IPS DF 6.9 (cell line): Measurements from ENCODE around the gene ADRM1.
A peak's percentile ranks its signal among the peaks of the same experiment; 100 is the strongest.

Experiments used
- DNase-seq: peaks from one replicate; pipeline ENCODE4 v3.0.0-alpha.2; 2013; ENCODE audit warnings: low read depth, low spot score
- H3K27ac ChIP-seq: one replicate; pipeline ENCODE4 v1.5.1; 2013; ENCODE audit warnings: low read length, control low read depth
- H3K27me3 ChIP-seq: 2 replicates; pipeline ENCODE4 v1.6.1; 2013; ENCODE audit warnings: mild to moderate bottlenecking, low read length; ENCODE audit not compliant: control insufficient read depth, insufficient read depth
- H3K36me3 ChIP-seq: 2 replicates; pipeline ENCODE4 v1.6.1; 2013; ENCODE audit warnings: low read length; ENCODE audit not compliant: control insufficient read depth, insufficient read depth
- H3K4me1 ChIP-seq: 2 replicates; pipeline ENCODE4 v1.6.1; 2013; ENCODE audit warnings: low read length; ENCODE audit not compliant: control insufficient read depth, insufficient read depth
- H3K4me3 ChIP-seq: 2 replicates; pipeline ENCODE4 v1.5.1; 2013; ENCODE audit warnings: mild to moderate bottlenecking, low read length
- H3K9me3 ChIP-seq: 2 replicates; pipeline ENCODE4 v1.6.1; 2013; ENCODE audit warnings: low read length, inconsistent platforms; ENCODE audit not compliant: control insufficient read depth, insufficient read depth
- WGBS: extraction: QIAGEN DNeasy Blood & Tissue Kit; methylation state at CpG from one replicate; pipeline ENCODE4 v1.1.7; 2013; ENCODE audit warnings: mixed read lengths, missing lambda C conversion rate; ENCODE audit not compliant: insufficient read length, insufficient coverage; 5-methylcytosine and 5-hydroxymethylcytosine counted together

ADRM1 gene

DNA sequence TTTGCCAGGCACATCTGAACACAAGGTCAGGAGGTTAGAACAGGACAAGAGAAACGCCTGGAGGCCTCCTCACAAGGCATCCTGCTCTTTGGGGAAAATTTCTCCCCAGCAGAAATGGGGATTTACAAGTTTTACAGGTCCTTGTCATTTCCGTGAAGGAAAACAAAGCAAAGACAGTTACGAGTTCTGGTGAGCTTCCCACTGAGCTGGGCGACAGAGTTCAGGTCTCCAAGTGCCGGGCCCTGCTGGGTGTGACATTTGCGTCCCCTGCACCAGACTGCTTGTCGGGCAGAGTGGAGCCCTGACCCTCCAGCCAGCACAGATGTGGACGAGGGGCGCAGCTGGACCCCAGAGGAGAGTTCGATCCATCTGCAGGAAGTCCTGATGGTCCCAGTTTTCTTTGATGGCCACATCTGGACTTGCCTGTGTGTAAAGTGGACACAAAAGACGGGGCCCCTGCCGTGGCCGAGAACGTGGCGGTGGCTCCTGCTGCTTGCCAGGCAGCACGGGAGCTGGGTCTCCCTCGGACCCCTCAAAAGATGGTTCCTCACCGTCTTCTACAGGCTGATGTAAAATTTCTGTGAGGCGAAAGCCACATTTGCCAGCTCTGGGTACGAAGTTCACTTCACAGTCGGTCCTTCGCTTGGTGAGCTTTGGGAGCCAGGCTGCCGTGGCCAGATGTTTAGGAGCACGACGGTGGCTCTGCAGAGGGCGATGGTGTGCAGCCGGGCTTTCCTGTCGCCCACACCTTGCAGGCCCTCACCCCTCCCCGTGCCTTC lies 5.2 kb upstream of the ADRM1 start:
- WGBS: no CpG with 5 or more reads among the region's 29 CpGs
- H3K9me3 ChIP-seq: no peaks in the 10 kb centered on the region
- H3K4me1 ChIP-seq: no peaks in the 10 kb centered on the region
- no peak overlapping the region for H3K4me3 ChIP-seq
- H3K27ac ChIP-seq: no peak overlapping the region
- H3K36me3 ChIP-seq: 0 out of 2 replicates have a peak, but pooled peaks cover 9% of the 10 kb centered on the region
- no peaks in the 10 kb centered on the region for H3K27me3 ChIP-seq
- DNase-seq: no peak

DNA sequence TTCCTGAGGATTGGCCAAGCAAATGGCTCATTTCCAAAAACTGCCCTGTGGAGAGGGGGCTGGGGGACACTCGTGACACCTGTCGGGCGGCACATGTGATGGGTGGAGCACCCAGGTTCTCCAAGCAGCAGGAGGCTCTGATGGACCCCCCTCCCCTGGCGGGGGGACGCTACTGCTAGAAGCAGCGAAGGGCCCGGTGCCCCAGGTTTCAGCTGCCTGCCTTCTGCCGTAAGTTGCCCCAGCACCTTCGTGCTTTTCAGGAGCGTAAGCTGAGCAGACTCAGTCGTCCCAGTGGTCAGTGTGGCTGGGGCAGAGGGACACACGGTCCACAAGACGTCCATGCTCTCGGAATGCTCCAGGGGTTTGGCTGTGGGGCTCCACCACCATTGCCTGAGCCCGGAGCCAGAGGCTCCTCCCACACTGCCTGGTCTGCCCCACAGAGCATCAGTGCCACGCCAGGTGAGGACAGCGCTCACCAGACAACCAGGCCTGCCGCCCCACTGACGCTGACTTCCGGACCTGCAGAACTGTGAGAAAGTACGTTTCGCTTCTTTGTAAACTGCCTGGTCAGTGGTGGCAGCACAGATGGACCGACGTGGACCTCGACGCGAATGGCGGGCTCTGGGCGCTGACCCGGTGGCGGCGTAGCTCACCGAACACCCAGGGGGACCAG lies 4.1 kb upstream of the ADRM1 start:
- Histone ChIP-seq H3K27me3 (no peaks in the 10 kb centered on the region), H3K27ac (no peak overlapping the region), H3K36me3 (0 out of 2 replicates have a peak, but pooled peaks cover 9% of the 10 kb centered on the region), H3K9me3 (no peaks in the 10 kb centered on the region), H3K4me1 (no peaks in the 10 kb centered on the region), H3K4me3 (no peak overlapping the region)
- DNase-seq: no peak
- no CpG with 5 or more reads among the region's 33 CpGs for WGBS

DNA sequence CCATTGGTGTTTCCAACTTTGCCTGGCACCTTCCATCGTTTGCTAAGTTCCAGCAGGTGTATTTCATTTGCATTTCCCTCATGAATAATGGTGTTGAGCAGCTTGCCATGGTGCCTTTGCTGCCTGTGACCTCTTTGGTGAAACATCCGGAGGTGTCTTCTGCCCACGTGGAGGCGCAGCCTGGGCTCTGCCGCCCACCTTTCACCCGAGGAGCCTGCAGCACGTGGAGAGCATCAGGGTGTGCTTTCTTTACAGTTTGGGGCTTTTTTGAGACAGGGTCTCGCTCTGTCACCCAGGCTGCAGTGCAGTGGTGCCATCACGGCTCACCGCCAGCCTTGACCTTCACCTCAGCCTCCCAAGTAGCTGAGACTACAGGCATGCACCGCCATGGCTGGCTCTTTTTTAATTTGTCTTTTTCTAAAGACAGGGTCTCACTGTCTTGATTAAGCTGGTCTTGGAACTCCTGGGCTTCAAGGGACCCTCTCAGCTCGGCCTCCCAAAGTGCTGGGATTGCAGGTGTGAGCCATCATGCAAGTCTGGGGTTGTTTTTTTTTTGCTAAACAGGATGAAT lies 3.0 kb upstream of the ADRM1 start:
- DNase-seq: no peak
- H3K36me3 ChIP-seq: peaks cover 14% of the 10 kb centered on the region; the same call in 1 of the 2 replicates
- H3K27ac ChIP-seq: no peak overlapping the region
- peaks cover 3% of the 10 kb centered on the region; the same call in 1 of the 2 replicates for H3K4me1 ChIP-seq
- H3K9me3 ChIP-seq: no peaks in the 10 kb centered on the region
- H3K27me3 ChIP-seq: no peaks in the 10 kb centered on the region
- WGBS: no CpG with 5 or more reads among the region's 12 CpGs
- H3K4me3 ChIP-seq: no peak overlapping the region

DNA sequence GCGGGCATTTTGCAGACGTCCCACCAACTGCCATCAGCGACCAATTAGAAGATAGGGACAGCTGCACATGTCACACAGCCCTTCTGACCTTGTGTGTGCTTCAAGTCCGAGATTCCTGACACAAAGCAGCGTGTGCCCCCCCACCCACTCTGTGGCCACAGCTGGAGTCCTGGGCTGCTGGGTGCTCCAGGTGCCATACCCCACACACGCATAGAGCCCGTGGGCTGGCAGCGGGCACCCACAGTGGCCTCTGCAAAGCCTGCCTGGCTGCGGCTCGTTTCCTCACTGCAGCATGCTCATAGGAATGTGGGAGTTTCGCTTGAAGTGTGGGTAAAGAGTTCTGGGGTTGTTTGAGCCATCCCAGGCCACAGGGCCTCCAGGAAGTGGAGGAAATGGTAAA lies 2.5 kb upstream of the ADRM1 start:
- no peak overlapping the region for H3K27ac ChIP-seq
- H3K9me3 ChIP-seq: no peaks in the 10 kb centered on the region
- no peaks in the 10 kb centered on the region for H3K27me3 ChIP-seq
- peaks cover 15% of the 10 kb centered on the region; the same call in 1 of the 2 replicates for H3K36me3 ChIP-seq
- no peak for DNase-seq
- WGBS: no CpG with 5 or more reads among the region's 11 CpGs
- peaks cover 3% of the 10 kb centered on the region; the same call in 1 of the 2 replicates for H3K4me1 ChIP-seq
- H3K4me3 ChIP-seq: no peak overlapping the region

DNA sequence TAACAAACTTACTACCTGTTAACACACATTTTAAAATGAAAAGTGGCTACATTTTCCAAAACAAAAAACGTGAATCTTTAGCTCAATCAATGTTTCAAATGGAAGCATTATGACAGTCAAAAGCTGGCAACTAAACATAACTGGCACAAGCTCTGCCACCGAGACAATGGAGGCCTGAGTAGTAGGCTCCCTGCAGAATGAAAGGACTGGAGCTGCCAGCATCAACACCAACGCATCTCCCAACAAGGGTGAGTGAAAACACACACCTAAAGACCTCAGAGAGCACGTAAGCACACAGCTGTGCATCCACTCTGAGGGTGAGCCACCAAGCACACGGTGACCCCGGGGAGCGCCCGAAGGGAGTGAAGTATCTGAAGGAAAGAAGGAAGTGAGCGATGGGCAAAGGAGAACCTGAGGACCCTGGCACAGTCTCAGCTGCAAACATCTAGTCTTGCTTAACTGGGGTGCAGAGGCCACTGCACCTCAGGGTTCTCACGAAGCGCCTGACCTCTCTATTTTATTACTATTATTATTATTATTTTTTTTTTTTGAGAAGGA lies 1.6 kb upstream of the ADRM1 start:
- Histone ChIP-seq H3K27me3 (no peaks in the 10 kb centered on the region), H3K36me3 (peaks cover 23% of the 10 kb centered on the region), H3K27ac (no peak overlapping the region), H3K4me3 (no peak overlapping the region), H3K9me3 (no peaks in the 10 kb centered on the region), H3K4me1 (peaks cover 3% of the 10 kb centered on the region; the same call in 1 of the 2 replicates)
- WGBS: no CpG with 5 or more reads among the region's 11 CpGs
- DNase-seq: no peak

- WGBS: no CpG with 5 or more reads among the region's 24 CpGs
- DNase-seq: peak; percentile 67
- peaks cover 28% of the 10 kb centered on the region for H3K36me3 ChIP-seq
- peak overlapping the region; percentile 62; the same call in 1 of the 2 replicates for H3K4me3 ChIP-seq
- H3K4me1 ChIP-seq: peaks cover 3% of the 10 kb centered on the region; the same call in 1 of the 2 replicates
- no peaks in the 10 kb centered on the region for H3K27me3 ChIP-seq
- H3K27ac ChIP-seq: no peak overlapping the region
- H3K9me3 ChIP-seq: no peaks in the 10 kb centered on the region
These were observed 940 bp upstream of the ADRM1 start for GRCh38 chr20:62301773-62302340.

DNA sequence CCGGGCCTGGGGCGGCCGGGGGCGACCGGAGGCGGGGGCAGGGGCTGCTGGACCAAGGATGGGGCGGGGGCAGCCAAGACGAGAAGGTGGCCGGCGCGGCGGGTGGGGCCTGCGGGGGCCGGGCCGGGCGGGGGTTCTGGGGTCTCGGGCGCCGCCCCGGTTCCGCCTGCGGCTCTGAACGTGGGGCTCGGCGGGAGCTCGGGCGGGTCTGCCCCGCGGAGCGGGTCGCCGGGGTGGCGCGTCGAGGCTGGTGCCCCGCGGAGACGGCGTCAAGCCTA lies 204 bp downstream of the ADRM1 start:
- no CpG with 5 or more reads among the region's 39 CpGs for WGBS
- peaks cover 3% of the 10 kb centered on the region; the same call in 1 of the 2 replicates for H3K4me1 ChIP-seq
- no peak overlapping the region for H3K27ac ChIP-seq
- peak overlapping the region; percentile 94 for H3K4me3 ChIP-seq
- no peaks in the 10 kb centered on the region for H3K27me3 ChIP-seq
- no peak for DNase-seq
- H3K9me3 ChIP-seq: no peaks in the 10 kb centered on the region
- H3K36me3 ChIP-seq: peaks cover 37% of the 10 kb centered on the region

DNA sequence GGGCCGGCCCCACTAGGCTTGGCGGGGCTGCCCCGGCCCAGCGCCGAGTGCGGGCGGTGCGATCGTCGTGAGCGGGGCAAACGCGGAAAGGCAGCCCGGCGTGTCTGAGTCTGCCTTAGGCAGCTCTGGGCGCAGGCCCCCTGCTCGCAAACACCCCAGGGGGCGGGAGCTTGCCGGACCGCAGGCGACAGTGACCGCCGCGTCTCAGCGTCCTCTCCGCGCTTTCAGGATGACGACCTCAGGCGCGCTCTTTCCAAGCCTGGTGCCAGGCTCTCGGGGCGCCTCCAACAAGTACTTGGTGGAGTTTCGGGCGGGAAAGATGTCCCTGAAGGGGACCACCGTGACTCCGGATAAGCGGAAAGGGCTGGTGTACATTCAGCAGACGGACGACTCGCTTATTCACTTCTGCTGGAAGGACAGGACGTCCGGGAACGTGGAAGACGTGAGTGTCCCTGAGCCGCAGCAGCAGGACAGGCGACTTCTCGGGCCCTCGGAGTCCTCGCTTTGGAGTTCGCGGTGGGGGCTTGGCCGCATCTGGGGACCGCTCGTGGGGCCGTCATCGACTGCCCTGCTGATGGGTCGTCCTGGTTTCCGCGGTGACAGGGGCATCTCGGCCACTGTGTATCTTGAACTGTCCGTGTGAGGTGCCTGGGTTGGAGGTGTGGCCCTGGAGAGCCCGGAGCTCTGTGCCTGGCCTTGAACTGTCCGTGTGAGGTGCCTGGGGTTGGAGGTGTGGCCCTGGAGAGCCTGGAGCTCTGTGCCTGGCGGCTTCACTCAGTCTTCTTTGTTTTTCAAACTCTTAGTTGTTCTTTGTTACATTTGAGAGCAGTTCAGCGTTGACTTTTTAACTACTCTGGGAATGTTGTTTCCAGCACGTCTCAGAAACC lies 786 bp downstream of the ADRM1 start:
- no peak overlapping the region for H3K27ac ChIP-seq
- H3K9me3 ChIP-seq: no peaks in the 10 kb centered on the region
- H3K4me3 ChIP-seq: peak overlapping the region; percentile 94
- no CpG with 5 or more reads among the region's 66 CpGs for WGBS
- H3K27me3 ChIP-seq: no peaks in the 10 kb centered on the region
- DNase-seq: no peak
- peaks cover 3% of the 10 kb centered on the region; the same call in 1 of the 2 replicates for H3K4me1 ChIP-seq
- peaks cover 43% of the 10 kb centered on the region for H3K36me3 ChIP-seq

- no peak for DNase-seq
- no peak overlapping the region for H3K27ac ChIP-seq
- H3K4me1 ChIP-seq: peaks cover 3% of the 10 kb centered on the region; the same call in 1 of the 2 replicates
- peak overlapping the region; percentile 94; the same call in 1 of the 2 replicates for H3K4me3 ChIP-seq
- no peaks in the 10 kb centered on the region for H3K27me3 ChIP-seq
- WGBS: no CpG with 5 or more reads among the region's 29 CpGs
- no peaks in the 10 kb centered on the region for H3K9me3 ChIP-seq
- peaks cover 49% of the 10 kb centered on the region for H3K36me3 ChIP-seq
These were observed 1.7 kb downstream of the ADRM1 start for GRCh38 chr20:62304331-62305148.
